Stimulated activated CD4-positive, alpha-beta T cell treated with anti-CD3 and anti-CD28 coated beads, Interleukin-2, amount 100 ng/mL, for 48 hours (primary cell): ENCODE results near the gene SLC5A4.
"Not testable (repeated sequence)": the region's sequence is repeated elsewhere in the genome, so short reads cannot be mapped to it uniquely, and the experiment has no call there.

ENCODE experiments used
- DNase-seq, 2 donors: peaks; one replicate each; pipeline ENCODE4 v3.0.0-alpha.2; 2020

The SLC5A4 gene

DNA sequence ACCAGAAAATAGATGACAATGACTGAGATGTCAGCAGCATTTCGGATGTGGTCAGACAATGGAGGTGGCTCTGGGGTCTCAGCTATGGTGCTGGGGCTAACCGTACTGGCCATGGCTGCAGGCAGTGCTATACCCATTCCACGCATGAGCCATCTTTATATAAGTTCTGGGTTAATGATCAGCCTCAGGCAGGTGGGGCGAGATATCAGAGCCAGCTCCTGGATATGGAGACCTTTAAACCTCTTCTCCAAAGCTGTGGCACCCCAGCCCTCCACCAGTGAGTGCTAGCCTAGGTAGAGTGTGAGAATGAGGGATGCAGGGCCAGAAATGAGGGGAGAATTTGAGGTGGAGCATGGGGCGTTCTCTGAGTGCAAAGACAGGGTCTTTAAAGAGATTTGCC lies at the start of gene SLC5A4:
TSS of gene SLC5A4 (minus strand) at position 131 of the 400 bp plus-strand sequence. CDS start at position 113, 18 bp downstream.
- DNase-seq, result no peak

- not testable (repeated sequence) for DNase-seq
These were observed 38.8 kb upstream of the SLC5A4 start for GRCh38 chr22:32293921-32294320.

- DNase-seq, result no peak
These were observed 31.2 kb upstream of the SLC5A4 start for GRCh38 chr22:32286290-32286840.

GRCh38 chr22:32281072-32281471 lies 25.9 kb upstream of the SLC5A4 start:
- no peak for DNase-seq

GRCh38 chr22:32275353-32275752 lies 20.2 kb upstream of the SLC5A4 start:
- DNase-seq, result not testable (repeated sequence)

DNA sequence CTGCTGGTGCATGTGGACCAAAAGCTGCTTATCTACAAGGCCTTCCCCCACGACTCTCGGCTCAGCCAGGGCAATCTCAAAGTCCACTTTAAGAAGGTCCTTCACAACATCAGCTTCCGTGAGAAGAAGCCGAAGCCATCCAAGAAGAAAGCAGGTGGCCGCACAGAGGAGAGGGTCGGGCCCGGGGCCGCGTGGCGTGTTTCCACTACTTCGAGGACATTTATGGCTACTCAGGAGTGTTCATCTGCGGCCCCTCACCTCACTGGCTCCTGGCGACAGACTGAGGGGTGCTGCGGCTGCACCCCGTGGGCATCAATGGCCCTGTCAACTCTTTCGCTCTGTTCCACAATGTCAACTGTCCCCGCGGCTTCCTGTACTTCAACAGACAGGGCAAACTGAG lies 16.2 kb upstream of the SLC5A4 start:
- no peak for DNase-seq

DNA sequence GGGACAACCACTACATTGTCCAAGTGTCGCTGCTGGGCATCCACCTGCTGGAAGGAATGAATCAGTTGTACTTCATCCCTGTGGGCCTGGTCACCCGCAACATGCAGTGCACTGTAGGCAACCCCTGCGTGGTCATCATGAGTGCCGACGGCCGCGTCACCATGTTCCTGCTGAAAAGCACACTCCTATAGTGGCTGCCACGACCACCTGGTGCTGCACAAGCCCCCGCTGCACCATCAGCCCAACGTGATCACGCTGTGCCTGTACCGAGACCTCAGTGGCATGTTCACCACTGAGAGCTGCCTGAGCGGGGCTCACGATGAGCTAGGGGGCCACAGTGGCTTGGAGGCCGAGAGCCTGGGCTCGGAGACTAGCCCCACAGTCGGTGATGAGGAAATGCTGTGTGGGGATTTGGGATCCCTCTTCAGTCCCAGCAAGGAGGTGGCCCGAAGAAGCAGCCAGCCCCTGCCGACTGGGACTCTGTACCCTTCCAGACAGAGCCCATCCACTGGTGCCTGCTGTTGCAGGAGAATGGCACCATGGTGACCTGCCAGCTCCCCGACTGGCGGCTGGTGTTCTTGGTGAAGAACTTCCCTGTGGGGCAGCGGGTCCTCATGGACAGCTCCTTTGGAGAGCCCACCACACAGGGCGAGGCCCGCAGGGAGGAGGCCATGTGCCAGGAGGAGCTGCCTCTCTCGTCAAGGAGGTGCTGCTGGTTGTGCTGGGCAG lies 15.7 kb upstream of the SLC5A4 start:
- no peak for DNase-seq

DNA sequence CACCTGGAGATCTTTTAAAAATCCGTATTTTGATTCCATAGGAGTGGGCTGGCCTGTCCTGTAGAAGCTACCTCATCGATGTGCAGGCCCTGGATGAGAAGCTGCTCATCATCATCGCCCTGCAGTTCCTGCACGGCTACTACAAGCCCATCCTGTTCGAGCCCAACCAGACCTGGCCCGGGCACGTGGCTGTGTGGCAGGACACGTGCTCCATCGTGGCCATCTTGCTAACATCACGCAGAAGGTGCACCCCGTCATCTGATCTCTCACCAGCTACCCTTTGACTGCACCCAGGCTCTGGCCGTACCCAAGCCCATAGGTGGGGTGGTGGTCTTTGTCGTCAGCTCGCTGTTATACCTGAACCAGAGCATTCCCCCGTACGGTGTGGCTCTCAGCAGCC lies 14.2 kb upstream of the SLC5A4 start:
- DNase-seq, result no peak

DNA sequence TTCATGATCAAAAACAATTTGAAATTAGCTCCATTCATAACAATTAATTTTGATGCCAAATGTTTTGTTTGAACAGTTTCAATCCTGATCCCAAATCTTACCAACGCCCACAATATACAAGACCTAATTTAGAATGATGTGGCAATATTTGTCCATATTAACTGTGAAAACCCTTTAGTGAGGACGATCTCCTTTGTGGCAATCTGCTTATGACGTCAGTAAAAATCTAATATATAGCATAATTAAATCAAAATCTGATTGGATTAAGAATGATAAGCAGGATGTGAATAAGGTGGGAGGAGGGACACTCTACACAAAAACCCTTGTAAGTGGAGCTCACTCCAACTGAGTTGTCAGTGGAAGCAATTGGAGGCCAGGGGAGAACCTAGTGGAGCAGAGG lies 11.9 kb upstream of the SLC5A4 start:
- no peak for DNase-seq

DNA sequence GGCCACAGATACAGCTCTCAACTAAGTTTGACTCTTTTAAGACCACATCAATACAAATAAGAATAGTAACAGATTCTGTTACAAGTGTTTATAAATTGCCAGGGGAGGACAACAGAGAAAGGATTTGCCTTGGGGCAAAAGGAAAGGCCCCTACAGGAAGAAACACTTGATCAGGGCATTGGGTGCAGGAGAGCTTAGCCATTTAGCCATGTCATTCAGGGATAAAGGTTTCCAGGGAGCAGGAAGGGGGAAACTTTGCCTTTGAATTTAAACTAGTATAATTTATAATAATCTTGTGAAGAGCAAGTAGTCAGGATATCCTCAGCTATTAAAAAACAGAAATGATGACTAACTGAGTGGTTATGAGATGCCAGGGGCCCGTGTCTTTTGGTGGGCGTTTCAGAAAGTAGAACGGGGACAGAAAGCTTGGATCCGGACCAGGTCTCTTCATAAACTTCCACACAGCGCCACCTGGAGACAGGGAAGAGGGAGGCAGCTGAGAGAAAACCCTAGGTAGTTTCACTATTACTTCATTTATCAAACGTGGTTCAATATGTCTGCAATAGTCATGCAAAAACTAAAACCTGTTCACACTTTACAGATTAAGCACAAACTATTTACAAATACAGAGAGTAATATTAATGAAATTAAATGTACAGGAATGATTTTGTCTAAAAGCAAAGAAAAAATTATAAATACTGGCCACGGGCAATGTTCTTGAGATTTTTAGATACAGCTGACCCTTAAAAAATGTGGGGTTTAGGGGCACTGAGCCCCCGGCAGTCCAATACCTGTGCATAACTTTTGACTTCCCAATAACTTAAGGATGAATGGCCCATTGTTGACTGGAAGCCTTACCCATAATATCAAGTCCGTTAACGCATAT lies 11.0 kb upstream of the SLC5A4 start:
- peak; percentile 67 to 71 for DNase-seq

- not testable (repeated sequence) for DNase-seq
These were observed 8.5 kb upstream of the SLC5A4 start for GRCh38 chr22:32263678-32264077.

DNA sequence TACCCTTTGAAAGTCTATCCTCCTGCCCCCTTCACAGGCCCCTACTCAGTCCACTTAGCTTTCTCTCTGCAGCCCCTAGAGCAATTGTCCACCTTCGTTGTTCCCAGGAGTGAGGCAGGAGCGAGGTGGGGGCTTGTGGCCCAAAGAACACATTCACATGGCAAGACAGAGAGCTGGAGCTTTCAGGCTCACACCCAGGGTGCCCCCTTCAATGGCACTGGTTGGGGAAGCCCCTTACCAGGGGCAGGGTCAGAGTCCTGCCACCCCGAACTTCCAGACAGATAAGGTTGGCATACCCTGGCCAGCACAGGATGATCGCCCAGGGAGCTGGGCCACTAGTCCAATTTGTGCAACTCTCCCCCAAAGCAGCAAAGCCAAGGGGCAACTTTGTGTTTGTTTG lies 6.2 kb upstream of the SLC5A4 start:
- DNase-seq, result no peak

GRCh38 chr22:32258791-32259190 lies 3.6 kb upstream of the SLC5A4 start:
- DNase-seq, result no peak

- no peak for DNase-seq
These were observed 579 bp upstream of the SLC5A4 start for GRCh38 chr22:32255726-32256125.

DNA sequence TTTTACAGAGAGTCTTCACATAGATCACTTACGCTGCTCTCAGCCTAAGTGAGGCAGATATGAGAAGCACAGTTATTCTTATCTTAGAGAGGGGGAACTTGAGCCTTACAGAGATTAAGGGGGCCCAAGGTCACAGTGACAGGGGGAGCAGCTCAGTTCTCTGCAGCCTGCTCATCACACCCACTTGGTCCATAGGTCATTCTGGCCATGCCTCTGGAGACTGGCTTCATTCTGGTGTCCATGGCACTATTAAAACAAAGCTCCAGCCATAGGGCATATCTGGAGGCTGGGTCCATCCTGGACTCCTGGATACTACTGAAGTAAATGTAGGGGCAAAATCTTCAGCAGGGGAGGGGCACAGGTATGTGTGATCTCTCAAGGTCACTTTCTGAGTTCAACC lies 5.9 kb downstream of the SLC5A4 start:
- DNase-seq, result no peak

DNA sequence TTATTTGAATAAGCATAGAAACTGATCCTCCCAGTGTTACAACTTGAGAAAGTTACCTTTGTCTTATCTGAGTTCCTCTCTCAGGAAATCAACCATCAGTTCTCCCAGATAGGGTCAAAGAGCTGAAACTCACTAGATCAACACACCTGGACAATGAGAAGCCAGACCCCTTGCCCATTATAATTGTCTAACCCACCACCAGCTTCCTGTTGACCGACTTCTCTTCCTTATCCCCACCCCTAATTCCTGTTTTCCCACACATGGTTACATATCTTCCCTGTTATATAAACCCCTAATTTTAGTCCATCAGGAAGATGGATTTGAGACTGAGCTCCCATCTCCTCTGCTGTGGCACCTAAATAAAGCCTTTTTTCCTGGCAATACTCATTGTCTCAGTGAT lies 6.9 kb downstream of the SLC5A4 start:
- no peak for DNase-seq

DNA sequence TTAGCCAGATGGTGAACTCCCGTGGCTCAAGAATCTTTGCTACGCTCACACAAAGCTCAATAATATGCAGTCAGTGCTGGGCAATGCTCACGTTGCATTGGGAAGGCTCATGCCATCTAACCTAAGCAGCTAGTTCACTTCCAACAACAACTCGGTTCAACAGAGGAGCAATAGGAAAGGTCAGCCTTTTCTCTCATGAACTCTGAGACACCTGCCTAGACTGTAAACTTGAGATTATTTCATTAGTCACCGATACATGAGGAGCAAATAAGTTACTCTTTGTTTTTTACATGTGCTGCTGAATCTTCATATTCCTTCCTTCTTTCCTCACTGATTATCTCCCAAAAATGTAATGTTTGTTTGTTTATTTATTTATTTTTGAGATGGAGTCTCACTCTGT lies 9.0 kb downstream of the SLC5A4 start:
- no peak for DNase-seq

DNA sequence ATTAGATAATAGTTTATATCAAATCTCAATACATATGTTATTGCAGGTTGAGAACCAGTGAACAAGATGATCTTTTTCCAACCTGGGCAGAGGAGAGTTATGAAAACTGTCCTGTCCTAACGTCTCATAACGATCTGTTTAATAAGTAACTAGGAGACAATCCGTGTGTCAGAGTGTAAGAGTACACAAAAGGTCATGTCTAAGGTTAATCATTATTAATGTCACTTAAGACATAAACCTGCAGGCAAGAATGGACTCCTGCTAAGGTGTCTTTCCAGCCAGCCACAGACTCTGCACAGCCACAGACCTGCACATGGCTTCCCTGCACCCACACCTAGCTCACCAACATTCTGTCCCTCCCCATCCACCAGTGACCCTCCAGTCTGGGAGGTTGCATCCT lies 10.1 kb downstream of the SLC5A4 start:
- no peak for DNase-seq

DNA sequence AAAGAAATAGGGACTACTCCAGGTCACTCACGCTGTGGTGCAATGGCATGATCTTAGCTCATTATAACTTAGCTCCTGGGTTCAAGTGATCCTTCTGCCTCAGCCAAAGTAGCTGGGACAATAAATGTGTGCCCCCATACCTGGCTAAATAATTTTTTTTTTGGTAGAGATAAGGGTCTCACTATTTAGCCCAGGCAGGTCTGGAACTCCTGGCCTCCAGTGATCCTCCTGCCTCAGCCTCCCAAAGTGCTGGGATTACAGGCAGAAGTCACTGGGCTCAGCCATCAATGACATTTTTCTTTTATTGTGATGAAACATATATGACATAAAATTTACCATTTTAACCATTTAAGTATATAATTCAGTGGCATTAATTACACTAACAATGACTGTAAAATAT lies 10.6 kb downstream of the SLC5A4 start:
- no peak for DNase-seq

DNA sequence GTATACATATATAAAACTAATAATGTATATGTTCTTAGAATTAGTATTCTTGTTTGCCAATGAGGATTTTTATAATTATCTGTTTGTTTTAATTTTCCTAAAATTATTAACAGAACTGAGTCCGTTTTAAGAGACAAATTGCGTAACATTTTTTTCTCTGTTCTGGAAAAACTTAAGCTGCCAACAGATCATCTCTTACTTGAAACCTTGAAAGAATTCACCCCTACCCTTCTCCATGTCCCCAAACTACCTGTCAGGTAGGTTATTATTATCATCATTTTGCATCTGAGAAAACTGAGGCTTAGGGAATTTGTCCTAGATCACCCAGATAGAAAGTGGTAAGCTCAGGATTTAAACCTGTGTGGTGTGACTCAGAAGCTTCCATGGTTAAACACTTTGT lies 14.7 kb downstream of the SLC5A4 start:
- DNase-seq, result no peak

- no peak for DNase-seq
These were observed 17.2 kb downstream of the SLC5A4 start for GRCh38 chr22:32237906-32238305.

DNA sequence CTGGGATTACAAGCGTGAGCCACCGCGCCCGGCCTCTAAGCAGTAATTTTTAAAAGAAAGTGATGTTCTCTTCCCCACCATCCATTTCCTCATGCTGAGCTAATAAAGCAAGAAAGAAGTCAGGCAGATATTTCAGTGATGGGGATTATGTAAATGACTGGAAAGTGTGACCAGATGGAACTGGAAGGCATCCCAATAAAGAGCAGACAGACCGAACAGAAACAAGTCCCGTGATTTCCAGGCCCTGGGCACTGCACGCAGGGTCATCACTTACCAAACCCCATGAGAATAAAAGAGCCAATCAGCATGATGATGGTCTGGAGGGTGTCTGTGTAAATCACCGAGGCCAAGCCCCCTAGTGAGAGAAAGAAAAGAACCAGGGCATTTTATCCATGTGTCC lies 18.2 kb downstream of the SLC5A4 start:
- no peak for DNase-seq

DNA sequence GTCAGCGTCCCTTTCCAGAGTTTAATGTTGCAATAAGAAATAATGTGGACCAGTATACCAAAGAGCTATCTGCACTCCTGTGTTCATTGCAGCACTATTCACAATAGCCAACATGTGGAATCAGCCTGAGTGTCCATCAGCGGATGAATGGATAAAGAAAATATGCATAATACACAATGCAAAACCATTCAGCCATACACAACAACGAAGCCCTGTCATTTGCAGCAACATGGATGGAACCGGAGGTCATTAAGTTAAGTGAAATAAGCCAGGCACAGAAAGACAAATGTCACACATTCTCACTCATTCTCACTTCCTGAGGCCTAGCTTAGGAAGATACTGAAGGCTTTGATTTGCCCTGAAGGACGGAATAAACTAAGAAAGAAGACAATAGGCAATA lies 22.1 kb downstream of the SLC5A4 start:
- no peak for DNase-seq
